GM20000 (cell line): ENCODE measurements around the gene U2AF1L4.

Source experiments
- DNase-seq: peaks from one replicate; pipeline ENCODE4 v3.0.0; 2012; ENCODE audit warnings: low spot score
- TF ChIP-seq, protein P1 (sequence below): IDR thresholded peaks from 2 replicates; pipeline ENCODE4 v1.5.1; 2012; ENCODE audit warnings: mild to moderate bottlenecking, control low read depth; ENCODE audit errors: extremely low read depth, missing control alignments

Gene U2AF1L4

DNA sequence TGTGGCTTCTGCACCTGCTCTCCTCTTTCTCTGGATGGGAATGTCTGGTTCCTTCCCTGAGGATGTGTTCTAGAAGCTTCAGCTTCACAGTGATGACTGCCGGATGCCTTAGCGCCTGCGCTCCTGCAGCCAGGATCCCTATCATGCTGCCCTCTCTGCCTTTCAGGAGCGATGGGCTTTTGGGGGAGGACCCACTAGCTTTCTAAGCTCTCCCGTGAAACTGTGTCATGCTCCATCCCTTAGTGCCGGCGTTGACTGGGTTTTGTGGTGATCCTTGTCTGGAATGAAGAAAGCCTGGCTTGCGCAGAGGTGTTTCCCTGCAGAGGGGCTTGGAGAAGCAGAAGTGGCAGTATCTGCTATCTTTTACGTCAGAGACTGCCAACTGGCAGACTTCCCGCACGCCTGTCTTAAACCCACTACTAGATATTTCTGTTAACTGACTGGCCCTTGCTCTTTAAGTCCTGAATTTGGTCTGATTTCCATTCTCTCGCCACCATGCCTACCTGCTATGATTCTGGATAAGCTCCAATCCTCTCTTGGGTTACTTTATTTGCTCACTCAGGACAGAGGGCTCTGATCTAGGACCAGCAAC, 31.2 kb downstream of the U2AF1L4 start:
- DNase-seq = no peak
- TF ChIP-seq, protein P1, sequence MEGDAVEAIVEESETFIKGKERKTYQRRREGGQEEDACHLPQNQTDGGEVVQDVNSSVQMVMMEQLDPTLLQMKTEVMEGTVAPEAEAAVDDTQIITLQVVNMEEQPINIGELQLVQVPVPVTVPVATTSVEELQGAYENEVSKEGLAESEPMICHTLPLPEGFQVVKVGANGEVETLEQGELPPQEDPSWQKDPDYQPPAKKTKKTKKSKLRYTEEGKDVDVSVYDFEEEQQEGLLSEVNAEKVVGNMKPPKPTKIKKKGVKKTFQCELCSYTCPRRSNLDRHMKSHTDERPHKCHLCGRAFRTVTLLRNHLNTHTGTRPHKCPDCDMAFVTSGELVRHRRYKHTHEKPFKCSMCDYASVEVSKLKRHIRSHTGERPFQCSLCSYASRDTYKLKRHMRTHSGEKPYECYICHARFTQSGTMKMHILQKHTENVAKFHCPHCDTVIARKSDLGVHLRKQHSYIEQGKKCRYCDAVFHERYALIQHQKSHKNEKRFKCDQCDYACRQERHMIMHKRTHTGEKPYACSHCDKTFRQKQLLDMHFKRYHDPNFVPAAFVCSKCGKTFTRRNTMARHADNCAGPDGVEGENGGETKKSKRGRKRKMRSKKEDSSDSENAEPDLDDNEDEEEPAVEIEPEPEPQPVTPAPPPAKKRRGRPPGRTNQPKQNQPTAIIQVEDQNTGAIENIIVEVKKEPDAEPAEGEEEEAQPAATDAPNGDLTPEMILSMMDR = no peak

DNA sequence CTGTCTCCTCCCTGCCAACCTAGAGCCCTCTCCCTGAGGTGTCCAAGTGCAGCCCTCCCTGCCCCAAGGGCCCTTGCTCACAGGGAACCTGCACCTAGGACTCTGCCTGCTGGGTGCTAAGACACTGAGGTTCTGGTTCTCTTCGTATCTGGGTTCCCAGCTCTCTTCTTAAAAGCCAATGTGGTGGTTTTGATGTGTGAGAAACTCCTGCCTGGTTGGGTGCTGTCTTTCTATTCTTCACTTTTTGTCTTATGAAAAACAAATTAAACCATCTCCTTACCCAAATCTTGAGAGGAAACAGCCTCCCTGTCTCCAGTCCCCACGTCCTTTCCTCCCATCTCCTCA, 31.7 kb downstream of the U2AF1L4 start:
- TF ChIP-seq, protein P1 = no peak
- DNase-seq = no peak

DNA sequence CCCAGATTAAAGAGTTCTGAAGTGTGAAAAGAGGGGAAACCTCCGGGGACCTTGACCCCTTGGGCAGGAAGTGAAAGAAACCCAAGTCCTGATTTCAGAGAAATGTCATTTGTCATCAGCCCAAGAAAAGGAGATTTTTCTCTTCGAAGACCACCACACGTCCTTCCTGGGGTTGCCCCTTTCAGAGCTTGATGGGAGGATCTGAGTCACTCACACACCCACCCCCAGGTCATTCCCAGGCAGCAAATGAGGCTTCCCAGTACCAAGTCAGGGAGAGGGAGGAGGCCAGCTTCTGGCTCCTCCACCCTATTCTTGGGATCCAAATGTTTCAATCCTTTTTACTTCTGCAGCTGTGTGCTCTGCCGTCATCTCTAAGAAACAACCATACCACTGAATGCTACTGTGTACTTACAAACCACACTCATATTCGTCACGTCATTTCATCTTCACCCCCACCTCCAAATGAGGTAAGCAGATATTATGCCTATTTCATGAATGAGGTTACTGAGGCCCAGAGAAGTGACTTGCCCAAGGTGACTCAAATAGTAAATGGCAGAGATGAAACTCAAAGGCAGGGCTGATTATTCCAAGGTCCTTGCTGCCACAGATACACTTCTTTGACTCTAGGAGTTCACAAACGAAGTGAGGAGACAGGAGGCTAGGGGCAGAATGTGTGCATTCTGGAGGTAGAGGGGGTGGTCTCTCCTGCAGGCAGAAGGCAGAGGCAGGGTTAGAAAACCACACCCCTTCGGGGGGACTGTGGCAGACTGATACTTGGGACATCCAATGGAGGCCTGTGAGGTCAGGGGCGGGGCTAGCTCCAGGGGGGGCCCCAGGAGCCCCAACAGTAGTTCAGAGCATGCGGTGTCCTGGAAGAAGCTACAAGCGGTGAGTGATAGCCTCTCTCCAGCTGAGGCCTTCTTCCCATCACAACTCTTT, 32.4 kb downstream of the U2AF1L4 start:
- TF ChIP-seq, protein P1 = no peak
- DNase-seq = peak; percentile 86

DNA sequence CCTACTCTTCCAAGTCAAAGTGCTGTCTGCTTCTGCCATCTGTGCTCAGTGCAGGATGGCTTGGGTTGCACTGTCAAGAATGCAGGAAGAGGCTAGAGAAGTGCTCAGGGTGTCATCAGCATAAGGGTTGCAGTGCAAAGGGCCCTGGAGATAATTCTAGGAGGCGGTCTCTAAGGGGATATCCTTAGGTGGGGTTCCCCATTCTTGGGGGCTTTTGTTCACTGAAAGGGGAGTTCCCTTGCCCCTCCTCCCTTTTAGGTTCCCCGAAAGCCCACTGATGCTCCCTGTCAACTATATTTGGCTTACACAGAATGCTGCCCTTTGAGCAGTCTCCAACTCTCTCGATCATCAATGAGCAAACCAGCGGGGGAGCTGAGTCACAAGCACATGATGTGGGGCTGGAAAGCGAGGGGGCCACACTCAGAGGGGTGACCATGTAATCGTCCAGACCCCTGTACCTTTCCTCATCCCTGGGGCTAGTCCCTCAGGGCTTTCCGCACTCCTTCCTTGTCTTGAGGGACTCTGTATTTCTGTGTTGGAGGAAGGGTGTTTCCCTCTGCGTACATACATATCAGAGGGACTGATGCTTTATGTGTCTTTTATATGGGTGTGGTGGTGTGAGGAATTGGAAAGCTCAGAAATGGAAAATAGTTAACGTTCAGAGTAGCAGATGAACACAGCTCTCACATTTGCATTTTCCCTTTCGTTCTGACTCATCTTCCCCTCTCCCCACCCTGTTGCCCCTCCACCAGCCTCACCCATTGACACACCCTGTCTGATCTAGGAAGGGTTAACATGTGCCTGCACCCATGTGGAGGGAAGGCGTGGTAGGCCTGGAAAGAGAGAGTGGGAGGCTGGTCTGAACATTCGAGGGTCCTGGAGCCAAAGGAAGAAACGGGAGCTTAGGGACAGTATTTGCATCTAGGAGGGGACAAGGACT, 34.2 kb downstream of the U2AF1L4 start:
- TF ChIP-seq, protein P1 = no peak
- DNase-seq = peak; percentile 71

DNA sequence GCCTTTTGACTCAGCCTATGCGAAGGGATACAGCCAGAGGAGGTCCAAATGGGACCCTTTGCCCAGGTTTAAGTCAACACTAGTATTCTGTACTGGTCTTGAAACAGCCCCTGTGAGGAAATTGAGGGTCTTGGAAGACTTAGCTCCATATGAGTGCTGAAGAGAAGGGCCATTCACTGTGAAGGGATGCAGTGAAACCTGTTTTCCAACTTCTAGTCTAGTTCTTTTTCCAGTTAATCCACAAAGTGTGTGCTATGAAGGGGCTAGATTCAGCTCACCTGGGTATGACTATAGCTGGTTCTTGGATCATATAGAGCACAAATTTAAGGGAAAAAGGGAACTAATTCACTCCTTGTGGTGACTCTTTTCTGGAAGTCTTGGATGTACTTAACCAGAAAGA, 36.8 kb downstream of the U2AF1L4 start:
- TF ChIP-seq, protein P1 = no peak
- DNase-seq = no peak

DNA sequence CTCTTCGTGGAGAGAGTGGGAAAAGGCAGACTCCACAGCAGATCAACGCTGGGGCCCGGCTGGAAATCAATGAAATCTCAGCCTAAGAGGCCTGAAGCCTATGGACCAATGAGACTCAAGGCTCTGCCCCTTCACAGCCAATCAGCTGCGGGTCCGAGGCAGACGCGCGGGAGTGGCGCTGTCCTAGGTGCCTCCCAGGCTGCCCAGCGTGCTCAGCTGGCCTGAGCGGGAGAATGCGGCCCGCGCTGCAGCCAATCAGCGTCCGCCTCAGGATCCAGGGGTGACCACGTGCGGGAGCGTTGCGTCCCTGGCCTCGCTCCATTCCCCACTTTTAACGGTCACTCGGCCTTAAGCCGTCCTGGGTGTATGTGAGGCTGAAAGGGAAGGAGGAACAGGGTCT, 41.0 kb downstream of the U2AF1L4 start, which contains the start of gene ZBTB32:
Gene ZBTB32 (plus strand): TSS at position 341 of the 400 bp plus-strand sequence. CDS start 10,069 bp downstream, outside the sequence.
- peak; percentile 41 for DNase-seq
- TF ChIP-seq, protein P1 = no peak

DNA sequence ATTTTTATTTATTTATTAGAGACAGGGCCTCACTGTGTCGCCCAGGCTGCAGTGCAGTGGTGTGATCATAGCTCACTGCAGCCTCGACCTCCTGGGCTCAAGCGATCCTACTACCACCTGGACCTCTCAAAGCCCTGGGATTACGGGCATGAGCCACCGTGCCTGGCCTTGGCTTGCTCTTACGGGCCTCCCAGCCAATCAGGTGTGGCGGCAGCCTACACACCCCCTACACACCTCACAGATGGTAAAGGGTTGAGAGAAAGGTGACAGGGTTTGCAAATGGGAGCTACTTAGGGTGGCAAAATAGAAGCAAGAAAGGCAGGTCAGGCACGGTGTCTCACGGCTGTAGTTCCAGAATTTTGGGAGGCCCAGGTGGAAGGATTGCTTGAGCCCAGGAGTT, 41.9 kb downstream of the U2AF1L4 start:
- TF ChIP-seq, protein P1 = no peak
- no peak for DNase-seq
